K562 (cell line): ENCODE results near the gene UBXN10. TPM values are rescaled to one million over a fixed set of nuclear protein-coding genes. Genes with fewer than 3 reads are reported as not detected.

Experiments used
- BRD9 ChIP-seq: fragments of 450-650 bp; IDR thresholded peaks from 2 replicates; pipeline ENCODE4 v1.6.1; 2018; ENCODE audit warnings: low read depth; ENCODE audit not compliant: partially characterized antibody
- DDX20 ChIP-seq: fragments of 450-650 bp; IDR thresholded peaks from 2 replicates; pipeline ENCODE4 v1.6.1; 2016; ENCODE audit warnings: missing genetic modification characterization, low read depth, mild to moderate bottlenecking, missing compliant biosample characterization, moderate library complexity
- EHMT2 ChIP-seq: fragments of 450-650 bp; IDR thresholded peaks from 2 replicates; pipeline ENCODE4 v1.6.1; 2018; ENCODE audit warnings: antibody characterized with exemption
- MAFF ChIP-seq: IDR thresholded peaks from 2 replicates; pipeline ENCODE4 v1.6.1; 2012; ENCODE audit warnings: low read length, improper control_type of control experiment
- MTA3 ChIP-seq: fragments of 450-650 bp; formaldehyde crosslinking; IDR thresholded peaks from 2 replicates; pipeline ENCODE4 v1.6.1; 2017; ENCODE audit warnings: mild to moderate bottlenecking, borderline replicate concordance
- NELFE ChIP-seq: IDR thresholded peaks from 2 replicates; pipeline ENCODE4 v1.6.1; 2011; ENCODE audit warnings: mild to moderate bottlenecking; ENCODE audit not compliant: insufficient read depth, insufficient read length
- NFATC3 ChIP-seq: fragments of 450-650 bp; IDR thresholded peaks from 2 replicates; pipeline ENCODE4 v1.6.1; 2017; ENCODE audit warnings: mild to moderate bottlenecking
- NR3C1 ChIP-seq: sonication (generic); formaldehyde crosslinking; IDR thresholded peaks from 2 replicates; pipeline ENCODE4 v1.8.1; 2022; ENCODE audit warnings: missing genetic modification reagents
- PHB2 ChIP-seq: fragments of 450-650 bp; IDR thresholded peaks from 2 replicates; pipeline ENCODE4 v1.6.1; 2017; ENCODE audit warnings: low read depth
- RBM34 ChIP-seq: fragments of 200-400 bp; formaldehyde crosslinking; IDR thresholded peaks from 2 replicates; pipeline ENCODE4 v1.6.1; 2018; ENCODE audit warnings: low read length, borderline replicate concordance; ENCODE audit not compliant: insufficient read depth
- SMAD2 ChIP-seq: fragments of 150-350 bp; IDR thresholded peaks from 2 replicates; pipeline ENCODE4 v1.6.1; 2014; ENCODE audit warnings: low read depth, mild to moderate bottlenecking, low read length
- SMC3 ChIP-seq: conservative IDR thresholded peaks from 2 replicates; pipeline ENCODE4 v1.6.1; 2011; ENCODE audit warnings: low read depth, low read length, improper control_type of control experiment; ENCODE audit not compliant: insufficient read depth
- TBL1XR1 ChIP-seq, 2 experiments: IDR thresholded peaks; 2 replicates each; pipeline ENCODE4 v1.6.1; 2012; ENCODE audit warnings: improper control_type of control experiment in 2 of 2, low read length in 2 of 2, mild to moderate bottlenecking in 1 of 2
- TBP ChIP-seq: optimal IDR thresholded peaks from 2 replicates; pipeline ENCODE3; 2011; ENCODE audit warnings: low read depth, low read length, improper control_type of control experiment
- XRCC5 ChIP-seq: fragments of 200-400 bp; formaldehyde crosslinking; IDR thresholded peaks from 2 replicates; pipeline ENCODE4 v1.6.1; 2017; ENCODE audit warnings: low read depth, mild to moderate bottlenecking, low read length
- YBX1 ChIP-seq: fragments of 450-650 bp; IDR thresholded peaks from 2 replicates; pipeline ENCODE4 v1.7.1; 2016; ENCODE audit warnings: mild to moderate bottlenecking
- ZNF12 ChIP-seq: sonication (generic); formaldehyde crosslinking; IDR thresholded peaks from 2 replicates; pipeline ENCODE4 v1.4.0; 2020; ENCODE audit warnings: mild to moderate bottlenecking, missing genetic modification reagents
- ZNF408 ChIP-seq: fragments of 250-450 bp; sonication (Bioruptor Pico); IDR thresholded peaks from 2 replicates; pipeline ENCODE4 v1.4.0; 2020; ENCODE audit warnings: low read depth, mild to moderate bottlenecking, moderate library complexity
- polyA plus RNA-seq, 8 experiments: library from polyadenylated mRNA; depleted of rRNA in 4 of 8; stranded (reverse) in 5 of 8; unstranded in 3 of 8; fragments of >200 nt; fragmentation: Nextera tagmentation in 2 of 8; fragmentation: Illumina TruSeq in 1 of 8; extraction: Ambion mirVana in 2 of 8; extraction: Trizol in 1 of 8; gene quantifications; 2 replicates each; pipeline versions ENCODE4 v1.2.1 to v1.2.3, GENCODE V29; 2011 to 2014; ENCODE audit warnings: inconsistent platforms in 1 of 8, missing spikeins in 1 of 8
- total RNA-seq, 7 experiments: library from RNA; depleted of rRNA in 6 of 7; stranded (reverse); fragments of >200 nt in 6 of 7; fragmentation: Illumina TruSeq in 2 of 7; extraction: Trizol in 2 of 7; gene quantifications; 2 replicates each; pipeline versions ENCODE4 v1.2.1 to v1.2.3, GENCODE V29; 2011 to 2021; ENCODE audit warnings: low replicate concordance in 1 of 7
- TF ChIP-seq, protein P1 (sequence below): fragments of 250-450 bp; sonication (Bioruptor Pico); IDR thresholded peaks from 2 replicates; pipeline ENCODE4 v1.5.1; 2021; ENCODE audit warnings: mild to moderate bottlenecking
- TF ChIP-seq, protein P2 (sequence below): fragments of 450-650 bp; IDR thresholded peaks from 2 replicates; pipeline ENCODE4 v1.6.1; 2017; ENCODE audit warnings: antibody characterized with exemption, mild to moderate bottlenecking
- TF ChIP-seq, protein P3 (sequence below), 2 experiments: fragments of 450-650 bp; IDR thresholded peaks; 2 replicates each; pipeline ENCODE4 v1.6.1; 2016
- TF ChIP-seq, protein P4 (sequence below): fragments of 200-400 bp; formaldehyde crosslinking; IDR thresholded peaks from 2 replicates; pipeline ENCODE4 v1.6.1; 2017; ENCODE audit warnings: mild to moderate bottlenecking, low read depth, low read length, moderate library complexity

The UBXN10 gene
- total and polyA plus RNA-seq, 9 of the 15 experiments (the other 6 are each of a cell fraction or from before 2014, with no cell fraction given), result 10.7 to 17.7 (median 13.6) TPM

DNA sequence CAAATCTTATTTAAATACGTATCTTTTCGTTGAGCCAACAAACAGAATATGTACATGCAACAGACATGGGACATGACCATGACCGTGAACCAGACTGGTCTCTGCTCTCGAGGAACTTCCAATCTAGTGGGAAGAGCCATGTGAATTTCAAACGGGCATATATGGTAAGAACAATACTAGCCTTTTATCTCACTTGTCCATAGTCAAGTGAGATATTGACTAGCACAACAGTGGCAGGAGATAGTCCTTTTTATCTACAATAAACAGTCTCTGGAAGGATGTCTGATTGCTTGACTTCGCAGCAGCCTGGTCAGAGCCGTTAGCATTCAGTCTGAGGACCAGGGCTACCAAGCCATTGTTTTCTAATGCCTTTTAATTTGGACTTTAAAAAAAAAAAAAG, 13.0 kb downstream of the UBXN10 start (continued):
- TF ChIP-seq, protein P1, sequence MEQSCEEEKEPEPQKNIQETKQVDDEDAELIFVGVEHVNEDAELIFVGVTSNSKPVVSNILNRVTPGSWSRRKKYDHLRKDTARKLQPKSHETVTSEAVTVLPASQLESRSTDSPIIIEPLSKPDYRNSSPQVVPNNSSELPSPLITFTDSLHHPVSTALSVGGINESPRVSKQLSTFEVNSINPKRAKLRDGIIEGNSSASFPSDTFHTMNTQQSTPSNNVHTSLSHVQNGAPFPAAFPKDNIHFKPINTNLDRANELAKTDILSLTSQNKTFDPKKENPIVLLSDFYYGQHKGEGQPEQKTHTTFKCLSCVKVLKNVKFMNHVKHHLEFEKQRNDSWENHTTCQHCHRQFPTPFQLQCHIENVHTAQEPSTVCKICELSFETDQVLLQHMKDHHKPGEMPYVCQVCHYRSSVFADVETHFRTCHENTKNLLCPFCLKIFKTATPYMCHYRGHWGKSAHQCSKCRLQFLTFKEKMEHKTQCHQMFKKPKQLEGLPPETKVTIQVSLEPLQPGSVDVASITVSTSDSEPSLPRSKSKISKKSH (CRISPR knock-in tag), result no peak
- no peak for TF ChIP-seq ZNF12 (CRISPR knock-in tag)
- no peak for TF ChIP-seq NR3C1 (CRISPR knock-in tag)
- no peak for TF ChIP-seq NELFE
- TF ChIP-seq PHB2, result peak; percentile 82; the same call in 1 of the 2 replicates
- no peak for TF ChIP-seq MAFF
- no peak for TF ChIP-seq RBM34
- TF ChIP-seq YBX1, result no peak
- TF ChIP-seq MTA3, result peak; percentile 71; the same call in 1 of the 2 replicates
- no peak for TF ChIP-seq XRCC5
- TF ChIP-seq, protein P2, sequence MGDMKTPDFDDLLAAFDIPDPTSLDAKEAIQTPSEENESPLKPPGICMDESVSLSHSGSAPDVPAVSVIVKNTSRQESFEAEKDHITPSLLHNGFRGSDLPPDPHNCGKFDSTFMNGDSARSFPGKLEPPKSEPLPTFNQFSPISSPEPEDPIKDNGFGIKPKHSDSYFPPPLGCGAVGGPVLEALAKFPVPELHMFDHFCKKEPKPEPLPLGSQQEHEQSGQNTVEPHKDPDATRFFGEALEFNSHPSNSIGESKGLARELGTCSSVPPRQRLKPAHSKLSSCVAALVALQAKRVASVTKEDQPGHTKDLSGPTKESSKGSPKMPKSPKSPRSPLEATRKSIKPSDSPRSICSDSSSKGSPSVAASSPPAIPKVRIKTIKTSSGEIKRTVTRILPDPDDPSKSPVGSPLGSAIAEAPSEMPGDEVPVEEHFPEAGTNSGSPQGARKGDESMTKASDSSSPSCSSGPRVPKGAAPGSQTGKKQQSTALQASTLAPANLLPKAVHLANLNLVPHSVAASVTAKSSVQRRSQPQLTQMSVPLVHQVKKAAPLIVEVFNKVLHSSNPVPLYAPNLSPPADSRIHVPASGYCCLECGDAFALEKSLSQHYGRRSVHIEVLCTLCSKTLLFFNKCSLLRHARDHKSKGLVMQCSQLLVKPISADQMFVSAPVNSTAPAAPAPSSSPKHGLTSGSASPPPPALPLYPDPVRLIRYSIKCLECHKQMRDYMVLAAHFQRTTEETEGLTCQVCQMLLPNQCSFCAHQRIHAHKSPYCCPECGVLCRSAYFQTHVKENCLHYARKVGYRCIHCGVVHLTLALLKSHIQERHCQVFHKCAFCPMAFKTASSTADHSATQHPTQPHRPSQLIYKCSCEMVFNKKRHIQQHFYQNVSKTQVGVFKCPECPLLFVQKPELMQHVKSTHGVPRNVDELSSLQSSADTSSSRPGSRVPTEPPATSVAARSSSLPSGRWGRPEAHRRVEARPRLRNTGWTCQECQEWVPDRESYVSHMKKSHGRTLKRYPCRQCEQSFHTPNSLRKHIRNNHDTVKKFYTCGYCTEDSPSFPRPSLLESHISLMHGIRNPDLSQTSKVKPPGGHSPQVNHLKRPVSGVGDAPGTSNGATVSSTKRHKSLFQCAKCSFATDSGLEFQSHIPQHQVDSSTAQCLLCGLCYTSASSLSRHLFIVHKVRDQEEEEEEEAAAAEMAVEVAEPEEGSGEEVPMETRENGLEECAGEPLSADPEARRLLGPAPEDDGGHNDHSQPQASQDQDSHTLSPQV, result peak; percentile 72
- no peak for TF ChIP-seq ZNF408 (CRISPR knock-in tag)
- peak; percentile 80 to 98; a peak in 3 of 4 replicates for TF ChIP-seq TBL1XR1 (IDR thresholded peaks at IDR 0.05; ENCODE audit: low read length in 2 of 2)
- no peak for TF ChIP-seq SMAD2
- no peak for TF ChIP-seq BRD9
- TF ChIP-seq, protein P3, sequence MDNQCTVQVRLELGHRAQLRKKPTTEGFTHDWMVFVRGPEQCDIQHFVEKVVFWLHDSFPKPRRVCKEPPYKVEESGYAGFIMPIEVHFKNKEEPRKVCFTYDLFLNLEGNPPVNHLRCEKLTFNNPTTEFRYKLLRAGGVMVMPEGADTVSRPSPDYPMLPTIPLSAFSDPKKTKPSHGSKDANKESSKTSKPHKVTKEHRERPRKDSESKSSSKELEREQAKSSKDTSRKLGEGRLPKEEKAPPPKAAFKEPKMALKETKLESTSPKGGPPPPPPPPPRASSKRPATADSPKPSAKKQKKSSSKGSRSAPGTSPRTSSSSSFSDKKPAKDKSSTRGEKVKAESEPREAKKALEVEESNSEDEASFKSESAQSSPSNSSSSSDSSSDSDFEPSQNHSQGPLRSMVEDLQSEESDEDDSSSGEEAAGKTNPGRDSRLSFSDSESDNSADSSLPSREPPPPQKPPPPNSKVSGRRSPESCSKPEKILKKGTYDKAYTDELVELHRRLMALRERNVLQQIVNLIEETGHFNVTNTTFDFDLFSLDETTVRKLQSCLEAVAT (IDR thresholded peaks at IDR 0.05), result no peak
- TF ChIP-seq EHMT2, result peak; percentile 17; the same call in 1 of the 2 replicates
- TF ChIP-seq, protein P4, sequence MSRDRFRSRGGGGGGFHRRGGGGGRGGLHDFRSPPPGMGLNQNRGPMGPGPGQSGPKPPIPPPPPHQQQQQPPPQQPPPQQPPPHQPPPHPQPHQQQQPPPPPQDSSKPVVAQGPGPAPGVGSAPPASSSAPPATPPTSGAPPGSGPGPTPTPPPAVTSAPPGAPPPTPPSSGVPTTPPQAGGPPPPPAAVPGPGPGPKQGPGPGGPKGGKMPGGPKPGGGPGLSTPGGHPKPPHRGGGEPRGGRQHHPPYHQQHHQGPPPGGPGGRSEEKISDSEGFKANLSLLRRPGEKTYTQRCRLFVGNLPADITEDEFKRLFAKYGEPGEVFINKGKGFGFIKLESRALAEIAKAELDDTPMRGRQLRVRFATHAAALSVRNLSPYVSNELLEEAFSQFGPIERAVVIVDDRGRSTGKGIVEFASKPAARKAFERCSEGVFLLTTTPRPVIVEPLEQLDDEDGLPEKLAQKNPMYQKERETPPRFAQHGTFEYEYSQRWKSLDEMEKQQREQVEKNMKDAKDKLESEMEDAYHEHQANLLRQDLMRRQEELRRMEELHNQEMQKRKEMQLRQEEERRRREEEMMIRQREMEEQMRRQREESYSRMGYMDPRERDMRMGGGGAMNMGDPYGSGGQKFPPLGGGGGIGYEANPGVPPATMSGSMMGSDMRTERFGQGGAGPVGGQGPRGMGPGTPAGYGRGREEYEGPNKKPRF, result no peak
- peak; percentile 18 for TF ChIP-seq TBP
- TF ChIP-seq DDX20 (tag), result no peak
- no peak for TF ChIP-seq NFATC3
- no peak for TF ChIP-seq SMC3
